Endothelial cell of umbilical vein (primary cell): ENCODE data around the gene ZNF362. TPM values are rescaled to one million over a fixed set of nuclear protein-coding genes. Genes with fewer than 3 reads are reported as not detected.

Experiments used
- BruUV-seq: library from RNA; stranded (reverse); fragments of 400-500 nt; replicated peaks from 2 replicates; lab custom pipeline; 2021; lab: Mats Ljungman, UMichigan
- CTCF ChIA-PET: fragments of 300-600, 350-600 bp; sonication (Branson Sonifier 250); formaldehyde crosslinking; loops from one replicate; lab custom pipeline; 2021; ENCODE audit warnings: antibody characterized with exemption, inconsistent platforms; lab: Charles Lee
- POLR2A ChIA-PET: fragments of 300-600, 350-600 bp; sonication (Branson Sonifier 250); formaldehyde crosslinking; loops from one replicate; lab custom pipeline; 2021; ENCODE audit warnings: antibody characterized with exemption, inconsistent platforms; lab: Charles Lee
- DNase-seq: peaks from one replicate; pipeline ENCODE4 v3.0.0-alpha.2; 2011; ENCODE audit warnings: low read depth, low spot score
- FAIRE-seq: peaks from 2 replicates; lab custom pipeline; 2011; peaks lifted over from hg19 to GRCh38; lab: Jason Lieb, UNC
- H2AFZ ChIP-seq: 2 replicates; pipeline ENCODE4 v1.6.0; 2012; ENCODE audit warnings: low read depth, low read length, control low read depth, inconsistent platforms
- H3K27ac ChIP-seq: 2 replicates; pipeline ENCODE4 v1.5.1; 2011; ENCODE audit warnings: low read depth, mild to moderate bottlenecking, control low read depth, low read length, moderate library complexity; ENCODE audit not compliant: insufficient read depth
- H3K27me3 ChIP-seq, 2 experiments: 2 replicates each; pipeline versions ENCODE4 v1.6.0 to v1.6.1; 2011; ENCODE audit warnings: low read length in 2 of 2, mixed read lengths in 1 of 2; ENCODE audit not compliant: control insufficient read depth in 2 of 2, insufficient read depth in 2 of 2
- H3K36me3 ChIP-seq, 2 experiments: 2 replicates in 1 of 2; 3 replicates in 1 of 2; pipeline ENCODE4 v1.5.1; 2011; ENCODE audit warnings: low read length in 2 of 2, mild to moderate bottlenecking in 1 of 2, moderate library complexity in 1 of 2; ENCODE audit not compliant: control insufficient read depth in 2 of 2, insufficient read depth in 2 of 2; ENCODE audit errors: extremely low read depth in 1 of 2
- H3K4me1 ChIP-seq: 3 replicates; pipeline ENCODE4 v1.5.1; 2011; ENCODE audit warnings: mild to moderate bottlenecking, low read length; ENCODE audit not compliant: control insufficient read depth, insufficient read depth; ENCODE audit errors: extremely low read depth
- H3K4me2 ChIP-seq: 2 replicates; pipeline ENCODE4 v1.6.1; 2011; ENCODE audit warnings: low read length, control low read depth, mixed read lengths; ENCODE audit not compliant: insufficient read depth
- H3K4me3 ChIP-seq, 3 experiments: fragments of 200-600 bp in 1 of 3; sonication (generic), shearing (Covaris generic) in 1 of 3; replicated peaks in 1 of 3; 2 replicates each; pipeline ENCODE4 v1.5.1; 2011 to 2016; ENCODE audit warnings: control low read depth in 3 of 3, low read length in 3 of 3, mild to moderate bottlenecking in 2 of 3, inconsistent platforms in 1 of 3, low read depth in 1 of 3, moderate library complexity in 1 of 3; ENCODE audit not compliant: insufficient read depth in 1 of 3
- H3K79me2 ChIP-seq: 2 replicates; pipeline ENCODE4 v1.6.0; 2012; ENCODE audit warnings: low read length, inconsistent platforms; ENCODE audit not compliant: control insufficient read depth, insufficient read depth
- H3K9ac ChIP-seq: replicated peaks from 2 replicates; pipeline ENCODE3; 2011; ENCODE audit warnings: low read length, control low read depth; ENCODE audit not compliant: insufficient read depth; ENCODE audit errors: extremely low read depth
- H3K9me1 ChIP-seq: replicated peaks from 3 replicates; pipeline ENCODE4 v1.6.0; 2011; ENCODE audit warnings: mild to moderate bottlenecking, low read length; ENCODE audit not compliant: control insufficient read depth, insufficient read depth; ENCODE audit errors: extremely low read depth
- H3K9me3 ChIP-seq: replicated peaks from 2 replicates; pipeline ENCODE4 v1.5.1; 2012; ENCODE audit warnings: low read length, inconsistent platforms; ENCODE audit not compliant: control insufficient read depth, insufficient read depth
- H4K20me1 ChIP-seq: replicated peaks from 2 replicates; pipeline ENCODE3; 2011; ENCODE audit warnings: mild to moderate bottlenecking, low read length; ENCODE audit not compliant: control insufficient read depth, insufficient read depth; ENCODE audit errors: extremely low read depth
- EZH2 ChIP-seq: IDR thresholded peaks from 2 replicates; pipeline ENCODE4 v1.6.1; 2012; ENCODE audit warnings: borderline replicate concordance, low read depth, mild to moderate bottlenecking, moderate library complexity, low read length, inconsistent platforms; ENCODE audit not compliant: severe bottlenecking
- FOS ChIP-seq: IDR thresholded peaks from 2 replicates; pipeline ENCODE4 v1.6.1; 2011; ENCODE audit warnings: mild to moderate bottlenecking, low read length, moderate library complexity, borderline replicate concordance; ENCODE audit not compliant: insufficient read depth
- GATA2 ChIP-seq: IDR thresholded peaks from 2 replicates; pipeline ENCODE4 v1.7.0; 2011; ENCODE audit warnings: low read depth, mild to moderate bottlenecking, moderate library complexity, mixed read lengths, low read length; ENCODE audit not compliant: insufficient read length, insufficient read depth
- JUN ChIP-seq: IDR thresholded peaks from 2 replicates; pipeline ENCODE4 v1.6.1; 2011; ENCODE audit warnings: borderline replicate concordance, low read depth; ENCODE audit not compliant: insufficient read length, insufficient read depth
- MYC ChIP-seq: IDR thresholded peaks from one replicate; pipeline ENCODE4 v1.6.1; 2011; ENCODE audit warnings: mild to moderate bottlenecking, low read depth, low read length
- POLR2A ChIP-seq: IDR thresholded peaks from 2 replicates; pipeline ENCODE4 v1.6.1; 2012; ENCODE audit warnings: low read depth, mild to moderate bottlenecking, control low read depth, low read length
- POLR2AphosphoS5 ChIP-seq: IDR thresholded peaks from 2 replicates; pipeline ENCODE4 v1.6.1; 2012; ENCODE audit warnings: low read depth, mild to moderate bottlenecking, control low read depth, low read length, moderate library complexity; ENCODE audit not compliant: insufficient read depth
- dilution Hi-C: fragments of 300-500 bp; cut with MboI; formaldehyde crosslinking; loops from one replicate; pipeline ENCODE4 v1.15.0; 2019; ENCODE audit warnings: low sequenced_read_pairs; ENCODE audit not compliant: extremely low pct_ligation_motif_present
- intact Hi-C: fragments of 100-400 bp; cut with micrococcal nuclease; formaldehyde crosslinking; loops from one replicate; pipeline ENCODE4 v1.10.0; 2022
- polyA plus RNA-seq, 4 experiments: library from polyadenylated mRNA; depleted of rRNA in 3 of 4; stranded (reverse) in 3 of 4; unstranded in 1 of 4; fragments of >200 nt; gene quantifications; 2 replicates each; pipeline versions ENCODE4 v1.2.1 to v1.2.3, GENCODE V29; 2011 to 2012; ENCODE audit warnings: missing spikeins in 1 of 4
- total RNA-seq: library from RNA; stranded (reverse); gene quantifications from 2 replicates; pipeline ENCODE4 v1.2.3, GENCODE V29; 2021
- TF ChIP-seq, protein P1 (sequence below): IDR thresholded peaks from 2 replicates; pipeline ENCODE4 v1.6.1; 2011; ENCODE audit not compliant: insufficient read depth, insufficient read length
- TF ChIP-seq, protein P2 (sequence below), 2 donors: IDR thresholded peaks; 1 replicate in 1 of 2; 2 replicates in 1 of 2; pipeline ENCODE4 v1.5.1; 2011; ENCODE audit warnings: low read length in 2 of 2, mild to moderate bottlenecking in 2 of 2, moderate library complexity in 2 of 2, control low read depth in 1 of 2, inconsistent platforms in 1 of 2, low read depth in 1 of 2; ENCODE audit not compliant: insufficient read depth in 1 of 2; ENCODE audit errors: extremely low read depth in 1 of 2

ZNF362 gene
- total and polyA plus RNA-seq, 2 donors (not counting 3 experiments of a cell fraction or from before 2014, with no cell fraction given): 28.4 to 35.3 TPM

DNA sequence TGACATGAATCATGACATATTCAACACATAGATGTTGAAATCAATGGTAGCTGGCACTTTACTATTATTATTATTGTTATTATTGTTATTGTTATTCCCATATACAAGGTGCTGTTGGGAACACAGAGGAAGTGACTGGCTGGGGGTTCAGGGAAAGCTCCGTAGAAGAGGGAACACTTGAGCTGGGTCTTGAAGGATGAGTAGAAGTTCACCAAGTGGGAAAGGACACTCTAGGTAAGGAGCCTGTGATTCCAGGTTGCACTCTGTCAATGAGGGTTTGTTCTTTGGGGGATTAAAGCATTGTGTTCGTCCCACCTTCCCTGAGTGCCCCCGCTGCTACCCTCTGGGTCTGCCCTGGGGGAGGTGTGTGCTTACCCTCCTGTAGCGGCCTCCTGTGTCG, 14.1 kb downstream of the ZNF362 start:
- no peaks in the 10 kb centered on the region for H3K27me3 ChIP-seq
- no peaks in the 10 kb centered on the region for H3K9me3 ChIP-seq
- no peak overlapping the region for H3K4me3 ChIP-seq
- dilution Hi-C loops (no loop called here), intact Hi-C loops (no loop called here)
- DNase-seq (no peak), FAIRE-seq (no peak)
- no TSS peak for BruUV-seq
- no peaks in the 10 kb centered on the region for H4K20me1 ChIP-seq
- H2AFZ ChIP-seq: no peak overlapping the region
- H3K36me3 ChIP-seq: peaks cover 0 to 6% of the 10 kb centered on the region in 2 experiments
- H3K79me2 ChIP-seq: no peaks in the 10 kb centered on the region
- H3K27ac ChIP-seq: no peak overlapping the region
- no peak for TF ChIP-seq FOS
- TF ChIP-seq, protein P1, sequence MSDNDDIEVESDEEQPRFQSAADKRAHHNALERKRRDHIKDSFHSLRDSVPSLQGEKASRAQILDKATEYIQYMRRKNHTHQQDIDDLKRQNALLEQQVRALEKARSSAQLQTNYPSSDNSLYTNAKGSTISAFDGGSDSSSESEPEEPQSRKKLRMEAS: no peak
- TF ChIP-seq POLR2AphosphoS5: no peak
- TF ChIP-seq JUN: no peak
- no peak for TF ChIP-seq GATA2
- no peak for TF ChIP-seq EZH2
- TF ChIP-seq MYC: no peak
- TF ChIP-seq, protein P2, sequence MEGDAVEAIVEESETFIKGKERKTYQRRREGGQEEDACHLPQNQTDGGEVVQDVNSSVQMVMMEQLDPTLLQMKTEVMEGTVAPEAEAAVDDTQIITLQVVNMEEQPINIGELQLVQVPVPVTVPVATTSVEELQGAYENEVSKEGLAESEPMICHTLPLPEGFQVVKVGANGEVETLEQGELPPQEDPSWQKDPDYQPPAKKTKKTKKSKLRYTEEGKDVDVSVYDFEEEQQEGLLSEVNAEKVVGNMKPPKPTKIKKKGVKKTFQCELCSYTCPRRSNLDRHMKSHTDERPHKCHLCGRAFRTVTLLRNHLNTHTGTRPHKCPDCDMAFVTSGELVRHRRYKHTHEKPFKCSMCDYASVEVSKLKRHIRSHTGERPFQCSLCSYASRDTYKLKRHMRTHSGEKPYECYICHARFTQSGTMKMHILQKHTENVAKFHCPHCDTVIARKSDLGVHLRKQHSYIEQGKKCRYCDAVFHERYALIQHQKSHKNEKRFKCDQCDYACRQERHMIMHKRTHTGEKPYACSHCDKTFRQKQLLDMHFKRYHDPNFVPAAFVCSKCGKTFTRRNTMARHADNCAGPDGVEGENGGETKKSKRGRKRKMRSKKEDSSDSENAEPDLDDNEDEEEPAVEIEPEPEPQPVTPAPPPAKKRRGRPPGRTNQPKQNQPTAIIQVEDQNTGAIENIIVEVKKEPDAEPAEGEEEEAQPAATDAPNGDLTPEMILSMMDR (IDR thresholded peaks at IDR 0.05; ENCODE audit: extremely low read depth in 1 of 2, insufficient read depth in 1 of 2, low read depth in 1 of 2, low read length in 2 of 2): no peak
- TF ChIP-seq POLR2A: no peak
- H3K4me1 ChIP-seq: peaks cover 5% of the 10 kb centered on the region
- CTCF ChIA-PET: interaction anchor here (2.0 kb wide), 1 partner anchor 8 kb away, joined by 8 read pairs; no protein-coding TSS in a partner anchor
- no peak overlapping the region for H3K9ac ChIP-seq
- POLR2A ChIA-PET: no interaction called here
- no peak overlapping the region for H3K4me2 ChIP-seq
- no peaks in the 10 kb centered on the region for H3K9me1 ChIP-seq
